PC-9 (cell line): ENCODE data around the gene NBEA. TPM values are rescaled to one million over a fixed set of nuclear protein-coding genes. Genes with fewer than 3 reads are reported as not detected.

ENCODE experiments used
- BruUV-seq: library from RNA; stranded (reverse); fragments of 400-500 nt; replicated peaks from 2 replicates; lab custom pipeline; 2021; lab: Mats Ljungman, UMichigan
- CTCF ChIA-PET: fragments of 300-600 bp; sonication (Branson Sonifier 250); formaldehyde crosslinking; loops from one replicate; lab custom pipeline; 2022; ENCODE audit warnings: antibody characterized with exemption; lab: Charles Lee
- POLR2A ChIA-PET: fragments of 300-600 bp; sonication (Branson Sonifier 250); formaldehyde crosslinking; loops from one replicate; lab custom pipeline; 2022; ENCODE audit warnings: antibody characterized with exemption; ENCODE audit not compliant: unreplicated experiment; lab: Charles Lee
- DNase-seq, 2 experiments: peaks; one replicate each; pipeline versions ENCODE4 v3.0.0 to v3.0.0-alpha.2; 2015 to 2022; ENCODE audit warnings: mixed read lengths in 1 of 2
- H2AFZ ChIP-seq: fragments of 200-600 bp; sonication (generic); 2 replicates; pipeline ENCODE4 v1.8.1; 2017; ENCODE audit warnings: antibody characterized with exemption
- H3F3A ChIP-seq: fragments of 200-600 bp; sonication (generic); 2 replicates; pipeline ENCODE4 v1.8.1; 2017; ENCODE audit warnings: antibody characterized with exemption, mild to moderate bottlenecking, low read depth; ENCODE audit not compliant: insufficient read depth
- H3K27ac ChIP-seq: fragments of 200-600 bp; sonication (generic); 2 replicates; pipeline ENCODE4 v1.6.1; 2016; ENCODE audit warnings: mixed run types
- H3K27me3 ChIP-seq: fragments of 200-600 bp; sonication (generic); 2 replicates; pipeline ENCODE4 v1.6.1; 2016; ENCODE audit warnings: low read depth, mixed run types; ENCODE audit not compliant: insufficient read depth
- H3K36me3 ChIP-seq: fragments of 200-600 bp; sonication (generic); 2 replicates; pipeline ENCODE4 v1.6.1; 2016; ENCODE audit warnings: low read depth, mixed run types
- H3K4me1 ChIP-seq: fragments of 200-600 bp; sonication (generic); replicated peaks from 2 replicates; pipeline ENCODE4 v1.6.1; 2016; ENCODE audit warnings: mixed run types; ENCODE audit not compliant: insufficient read depth
- H3K4me2 ChIP-seq: fragments of 200-600 bp; sonication (generic); 2 replicates; pipeline ENCODE4 v1.6.1; 2017; ENCODE audit warnings: mixed run types
- H3K4me3 ChIP-seq: fragments of 200-600 bp; sonication (generic); 2 replicates; pipeline ENCODE4 v1.6.1; 2016; ENCODE audit warnings: mixed run types
- H3K79me2 ChIP-seq: fragments of 200-600 bp; sonication (generic); 2 replicates; pipeline ENCODE4 v1.6.1; 2017; ENCODE audit warnings: low read depth, mixed run types
- H3K9me2 ChIP-seq: fragments of 200-600 bp; sonication (generic); 2 replicates; pipeline ENCODE4 v1.8.1; 2017; ENCODE audit warnings: mild to moderate bottlenecking; ENCODE audit not compliant: insufficient read depth
- H3K9me3 ChIP-seq: fragments of 200-600 bp; sonication (generic); 2 replicates; pipeline ENCODE4 v1.8.1; 2016; ENCODE audit warnings: low read depth; ENCODE audit not compliant: insufficient read depth
- H4K20me1 ChIP-seq: fragments of 200-600 bp; sonication (generic); 2 replicates; pipeline ENCODE4 v1.8.1; 2017; ENCODE audit not compliant: insufficient read depth
- EZH2 ChIP-seq: fragments of 200-600 bp; sonication (generic); IDR thresholded peaks from 2 replicates; pipeline ENCODE4 v1.8.0; 2017; ENCODE audit warnings: antibody characterized with exemption, low read depth
- intact Hi-C: fragments of 100-400 bp; cut with micrococcal nuclease; formaldehyde crosslinking; loops from one replicate; pipeline ENCODE4 v1.10.0; 2022; ENCODE audit not compliant: unreplicated experiment
- total RNA-seq: library from RNA; stranded (reverse); gene quantifications from 2 replicates; pipeline ENCODE4 v1.2.3, GENCODE V29; 2021
- TF ChIP-seq, protein P1 (sequence below): fragments of 200-600 bp; sonication (generic); conservative IDR thresholded peaks from 2 replicates; pipeline ENCODE4 v1.6.1; 2017; ENCODE audit warnings: mixed run types, antibody characterized with exemption, mild to moderate bottlenecking, moderate library complexity

The NBEA gene
- total RNA-seq, 1 experiment from 2014 or later, result 4.0 TPM

DNA sequence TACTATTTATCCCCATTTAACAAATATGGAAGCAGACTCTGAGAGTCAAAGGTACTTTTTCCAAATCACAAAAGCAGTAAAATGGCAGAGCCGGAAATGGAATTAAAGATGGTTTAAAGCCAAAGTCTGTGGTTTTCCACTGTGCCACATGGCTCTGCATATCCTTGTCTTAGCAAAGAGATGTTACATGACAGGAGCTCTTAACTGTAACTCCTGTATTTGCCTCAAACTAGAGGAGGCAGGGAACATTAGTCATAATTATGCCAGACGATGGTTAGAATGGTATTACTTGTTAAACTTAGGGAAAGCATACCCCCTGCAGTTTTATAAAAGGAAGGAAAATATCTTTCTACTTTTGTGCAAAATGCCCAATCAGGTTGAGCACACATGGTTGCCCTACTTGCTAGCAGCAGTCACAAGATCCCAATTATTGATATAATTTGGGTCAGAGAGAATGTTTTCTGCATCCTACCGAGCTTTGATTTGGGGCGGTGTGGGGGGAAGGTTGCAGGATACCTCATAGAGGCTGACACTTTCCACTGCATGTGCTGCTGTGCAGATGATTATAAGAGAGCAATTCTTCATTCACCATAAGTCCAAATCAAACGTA lies 576.4 kb downstream of the NBEA start:
- no peak overlapping the region for H3K27ac ChIP-seq
- intact Hi-C loops, result no loop called here
- no peaks in the 10 kb centered on the region; the same call in 1 of the 2 replicates for H3K9me2 ChIP-seq
- H3K36me3 ChIP-seq, result no peaks in the 10 kb centered on the region
- H4K20me1 ChIP-seq, result no peaks in the 10 kb centered on the region
- no peaks in the 10 kb centered on the region for H3K79me2 ChIP-seq
- ChIA-PET CTCF (no interaction called here), POLR2A (no interaction called here)
- no peak overlapping the region for H3K4me3 ChIP-seq
- H2AFZ ChIP-seq, result no peak overlapping the region
- TF ChIP-seq, protein P1, sequence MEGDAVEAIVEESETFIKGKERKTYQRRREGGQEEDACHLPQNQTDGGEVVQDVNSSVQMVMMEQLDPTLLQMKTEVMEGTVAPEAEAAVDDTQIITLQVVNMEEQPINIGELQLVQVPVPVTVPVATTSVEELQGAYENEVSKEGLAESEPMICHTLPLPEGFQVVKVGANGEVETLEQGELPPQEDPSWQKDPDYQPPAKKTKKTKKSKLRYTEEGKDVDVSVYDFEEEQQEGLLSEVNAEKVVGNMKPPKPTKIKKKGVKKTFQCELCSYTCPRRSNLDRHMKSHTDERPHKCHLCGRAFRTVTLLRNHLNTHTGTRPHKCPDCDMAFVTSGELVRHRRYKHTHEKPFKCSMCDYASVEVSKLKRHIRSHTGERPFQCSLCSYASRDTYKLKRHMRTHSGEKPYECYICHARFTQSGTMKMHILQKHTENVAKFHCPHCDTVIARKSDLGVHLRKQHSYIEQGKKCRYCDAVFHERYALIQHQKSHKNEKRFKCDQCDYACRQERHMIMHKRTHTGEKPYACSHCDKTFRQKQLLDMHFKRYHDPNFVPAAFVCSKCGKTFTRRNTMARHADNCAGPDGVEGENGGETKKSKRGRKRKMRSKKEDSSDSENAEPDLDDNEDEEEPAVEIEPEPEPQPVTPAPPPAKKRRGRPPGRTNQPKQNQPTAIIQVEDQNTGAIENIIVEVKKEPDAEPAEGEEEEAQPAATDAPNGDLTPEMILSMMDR, result no peak
- TF ChIP-seq EZH2, result no peak
- H3K9me3 ChIP-seq, result no peaks in the 10 kb centered on the region
- H3K4me2 ChIP-seq, result no peak overlapping the region
- no peak for DNase-seq
- no peaks in the 10 kb centered on the region for H3K4me1 ChIP-seq
- H3F3A ChIP-seq, result no peaks in the 10 kb centered on the region
- BruUV-seq, result no TSS peak
- no peaks in the 10 kb centered on the region for H3K27me3 ChIP-seq

DNA sequence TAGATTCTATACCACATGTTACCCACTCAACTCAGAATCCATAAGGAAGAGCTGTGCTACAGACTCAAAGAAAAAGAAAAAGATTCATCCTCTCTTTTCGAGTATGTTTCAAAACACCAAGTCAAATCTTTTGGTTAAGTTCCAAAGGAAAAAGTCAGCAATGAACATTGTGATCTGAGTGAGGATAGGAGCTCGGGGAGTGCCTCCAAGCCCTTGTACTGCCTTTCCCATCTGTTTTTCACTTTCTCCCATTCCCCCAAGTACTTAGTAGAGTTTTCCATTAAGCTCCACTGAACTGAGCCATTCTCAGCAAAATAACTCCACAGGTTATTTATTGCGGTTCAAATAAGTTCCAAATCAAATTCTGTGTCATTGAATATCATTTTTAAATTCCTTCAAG lies 582.1 kb downstream of the NBEA start:
- ChIA-PET CTCF (no interaction called here), POLR2A (no interaction called here)
- DNase-seq, result no peak
- Histone ChIP-seq H3F3A (no peaks in the 10 kb centered on the region), H3K36me3 (no peaks in the 10 kb centered on the region), H3K27ac (no peak overlapping the region), H3K4me1 (no peaks in the 10 kb centered on the region), H3K4me2 (no peak overlapping the region), H3K9me3 (no peaks in the 10 kb centered on the region), H3K79me2 (no peaks in the 10 kb centered on the region), H3K9me2 (no peaks in the 10 kb centered on the region), H3K27me3 (no peaks in the 10 kb centered on the region), H3K4me3 (no peak overlapping the region), H2AFZ (no peak overlapping the region), H4K20me1 (no peaks in the 10 kb centered on the region)
- TF ChIP-seq, protein P1, result no peak
- TF ChIP-seq EZH2, result no peak
- intact Hi-C loops, result no loop called here
- BruUV-seq, result no TSS peak

DNA sequence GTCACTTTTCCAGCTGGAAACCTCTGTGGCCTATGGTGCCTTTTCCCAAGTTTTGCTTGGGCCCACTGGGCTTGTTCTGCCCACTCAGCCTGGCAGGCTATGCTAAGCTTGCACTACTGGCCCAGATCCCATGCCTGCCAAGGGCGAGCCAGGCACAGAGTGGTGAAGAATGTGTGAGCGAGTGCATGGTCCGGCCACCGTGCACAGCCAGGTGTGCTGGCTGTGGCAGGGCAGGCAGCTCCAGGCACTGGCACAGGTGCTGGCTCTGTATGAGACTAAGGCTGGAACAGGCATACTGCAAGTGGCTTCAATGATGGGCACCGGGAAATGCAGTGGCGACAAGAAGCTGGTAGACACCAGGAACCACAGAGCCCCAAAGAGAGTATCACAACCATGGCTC lies 584.5 kb downstream of the NBEA start:
- CTCF ChIA-PET, result no interaction called here
- no peaks in the 10 kb centered on the region; the same call in 1 of the 2 replicates for H3K9me2 ChIP-seq
- TF ChIP-seq, protein P1, result no peak
- TF ChIP-seq EZH2, result no peak
- H3K4me1 ChIP-seq, result no peaks in the 10 kb centered on the region
- no peaks in the 10 kb centered on the region for H3F3A ChIP-seq
- H3K4me2 ChIP-seq, result no peak overlapping the region
- intact Hi-C loops, result no loop called here
- no TSS peak for BruUV-seq
- POLR2A ChIA-PET, result no interaction called here
- H3K27me3 ChIP-seq, result no peaks in the 10 kb centered on the region
- H3K9me3 ChIP-seq, result no peaks in the 10 kb centered on the region
- no peak overlapping the region for H3K4me3 ChIP-seq
- no peaks in the 10 kb centered on the region for H3K36me3 ChIP-seq
- DNase-seq, result no peak
- no peaks in the 10 kb centered on the region for H4K20me1 ChIP-seq
- no peaks in the 10 kb centered on the region for H3K79me2 ChIP-seq
- H3K27ac ChIP-seq, result no peak overlapping the region
- H2AFZ ChIP-seq, result no peak overlapping the region
